ENCODE results near the gene PSMD10.

The PSMD10 gene

DNA sequence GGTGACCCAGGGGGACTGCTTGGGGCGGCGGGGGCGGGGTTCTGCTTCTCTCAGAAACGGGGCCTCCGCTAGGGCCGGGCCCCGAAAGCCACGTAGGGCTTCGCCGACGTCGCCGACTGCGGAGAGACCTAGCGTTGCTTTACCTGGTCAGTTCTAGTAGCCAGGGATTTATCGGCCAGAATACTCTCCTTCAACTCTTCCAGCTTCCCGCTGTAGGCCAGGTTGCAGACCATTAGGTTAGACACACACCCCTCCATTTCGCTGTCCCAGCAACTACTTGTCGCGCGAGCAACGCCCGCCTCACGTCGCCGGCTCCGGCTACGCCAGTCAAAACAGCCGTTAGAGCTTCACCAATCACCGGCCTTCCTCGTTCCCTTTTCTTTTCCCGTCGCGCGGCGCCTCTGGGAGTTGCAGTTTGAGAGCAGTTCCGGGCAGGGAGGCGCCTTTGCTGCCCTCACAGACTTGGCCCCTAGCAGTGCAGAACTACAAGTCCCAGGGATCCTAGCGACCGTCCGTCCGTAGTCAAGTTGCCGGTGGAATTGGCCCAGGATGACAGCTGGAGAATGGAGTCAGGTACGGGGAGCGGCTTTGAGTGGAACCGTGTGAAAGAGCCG, at the start of gene PSMD10, which contains the start of gene ATG4A:
PSMD10 (minus strand) TSS at position 279 of the 614 bp plus-strand sequence; CDS start at position 257, 22 bp downstream.
ATG4A (plus strand) TSS at position 515 of the 614 bp plus-strand sequence; CDS start at position 564, 49 bp downstream.
- peak; percentile 93 for DNase-seq

DNA sequence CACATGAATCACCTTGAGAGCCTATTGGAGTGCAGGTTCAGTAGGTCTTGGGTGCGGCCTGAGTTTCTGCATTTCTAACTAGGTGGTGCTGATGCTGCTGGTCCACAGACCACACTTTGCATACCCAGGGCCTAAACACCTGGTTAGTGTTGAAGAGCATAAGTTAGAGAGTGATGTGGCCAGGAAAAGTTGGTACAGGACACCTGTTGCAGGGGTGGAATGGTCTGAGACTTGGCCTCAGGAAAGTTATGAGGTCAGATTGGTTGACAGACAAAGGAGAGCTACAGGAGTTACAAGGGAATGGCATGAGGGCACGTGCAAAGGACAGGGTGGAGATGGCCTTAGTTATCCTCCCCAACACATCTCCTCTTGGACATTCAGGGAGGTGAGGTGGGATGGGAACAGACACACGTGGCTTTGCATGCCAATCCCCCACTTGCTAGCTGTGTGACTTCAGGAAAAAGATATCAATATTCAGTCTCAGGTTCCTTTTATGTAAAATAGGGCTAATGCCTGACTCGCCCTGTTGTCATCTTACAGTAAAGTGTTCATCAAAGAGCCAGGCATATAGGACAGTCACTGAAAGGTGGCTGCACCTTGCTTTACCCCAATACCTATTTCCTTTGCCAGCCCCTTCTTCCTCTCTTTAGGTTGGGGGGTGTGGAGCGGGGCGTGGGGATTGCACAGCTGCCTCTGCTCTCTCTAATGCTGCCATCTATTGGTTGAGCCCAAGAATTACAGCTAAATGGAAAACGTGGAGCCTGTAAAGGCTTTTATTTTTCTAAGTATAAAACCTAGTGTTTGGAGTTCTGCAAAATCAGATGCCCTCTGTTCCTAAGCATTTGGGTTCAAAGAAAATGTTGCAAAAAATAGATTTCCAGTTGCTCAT, 47.7 kb upstream of the PSMD10 start:
- peak; percentile 3 for DNase-seq

DNA sequence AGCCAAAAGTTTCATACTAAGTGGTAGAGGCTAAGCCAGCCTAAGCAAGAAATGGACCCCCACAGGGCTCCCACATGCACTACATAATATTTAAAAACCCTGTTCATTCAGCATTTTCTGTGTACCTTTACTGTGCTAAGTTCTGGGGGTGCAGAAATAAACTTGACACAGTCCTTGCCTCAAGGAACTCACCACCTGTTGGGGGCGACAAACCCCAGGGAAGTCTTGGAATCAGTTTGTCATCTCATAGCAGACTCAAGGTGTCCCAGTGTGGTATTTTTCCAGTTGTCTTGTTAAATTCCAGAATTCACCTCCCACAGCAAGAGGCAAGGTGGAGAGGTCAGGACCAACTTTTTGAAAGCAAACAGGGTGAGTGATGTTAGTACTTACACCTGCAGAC, 43.4 kb upstream of the PSMD10 start:
- no peak for DNase-seq

- DNase-seq, result no peak
Measured at GRCh38 chrX:108132876-108133275, 41.5 kb upstream of the PSMD10 start.

DNA sequence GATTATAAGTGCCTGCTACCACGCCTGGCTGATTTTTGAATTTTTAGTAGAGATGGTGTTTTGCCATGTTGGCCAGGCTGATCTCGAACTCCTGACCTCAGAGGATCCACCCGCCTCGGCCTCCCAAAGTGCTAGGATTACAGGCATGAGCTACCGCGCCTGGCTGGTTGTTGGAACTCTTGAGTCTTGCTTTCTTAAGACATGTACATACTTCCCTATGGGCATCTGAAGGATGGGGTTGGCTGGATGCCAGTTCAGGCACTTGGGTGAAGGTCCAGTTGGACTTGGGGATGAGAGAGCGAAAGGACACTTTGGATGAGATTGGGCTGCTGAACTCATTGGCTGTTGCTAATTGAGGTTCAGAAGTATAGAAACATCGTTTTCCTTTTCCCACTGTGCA, 40.7 kb upstream of the PSMD10 start:
- no peak for DNase-seq

DNA sequence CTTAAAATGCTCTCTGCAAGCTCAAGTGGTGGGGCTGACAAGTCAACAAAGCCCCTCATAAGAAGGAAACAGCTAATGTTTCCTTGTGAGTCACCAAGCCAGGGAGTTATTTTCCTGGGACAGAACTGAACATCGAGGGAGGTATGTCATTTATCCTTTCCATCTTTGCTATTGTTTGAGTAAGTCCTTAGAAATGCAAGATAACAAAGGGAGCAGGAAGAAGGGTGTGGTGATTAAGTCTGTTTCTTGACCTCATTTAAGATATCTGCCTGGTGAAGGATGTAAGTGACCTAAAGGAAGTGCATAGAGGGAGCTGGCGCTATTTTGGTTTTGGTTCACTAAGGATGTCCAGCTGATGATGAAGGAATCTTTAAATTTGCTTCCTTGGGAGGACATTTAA, 40.1 kb upstream of the PSMD10 start:
- no peak for DNase-seq

DNA sequence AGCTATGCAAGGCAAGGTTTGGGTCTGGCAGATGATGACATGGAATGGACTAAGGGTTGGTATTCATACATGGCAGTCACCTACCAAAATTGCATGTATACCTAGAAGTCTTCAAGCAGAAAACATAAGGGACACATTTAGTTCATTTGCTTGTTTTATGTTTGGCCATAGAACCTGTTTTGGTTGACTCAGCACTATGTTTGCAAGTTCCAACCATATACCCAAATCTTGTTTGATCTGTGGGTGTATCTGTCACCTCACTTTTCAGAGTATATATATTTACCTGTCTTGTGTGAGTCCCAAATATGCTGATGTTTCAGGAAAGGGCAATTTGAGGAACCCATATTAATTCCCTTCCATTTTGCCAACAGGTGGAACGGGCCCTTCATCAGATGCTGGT, 39.5 kb upstream of the PSMD10 start:
- DNase-seq, result no peak

DNA sequence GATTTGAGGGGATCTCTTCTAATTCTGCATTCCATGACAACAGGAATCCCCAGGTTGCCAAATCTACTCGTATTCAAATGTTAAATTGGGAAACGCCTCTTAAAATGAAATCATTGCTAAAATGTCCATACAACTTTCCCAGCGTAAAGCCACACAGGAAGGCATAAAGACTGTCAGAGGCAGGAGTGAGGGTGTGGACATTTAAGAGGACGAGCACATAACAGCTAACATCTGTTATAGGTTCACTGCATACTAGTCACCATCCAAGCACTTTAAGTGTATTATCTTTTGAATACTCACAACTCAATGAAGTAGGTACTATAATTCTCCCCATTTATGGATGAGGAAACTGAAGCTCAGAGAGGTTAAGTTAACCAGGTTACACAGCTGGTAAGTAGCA, 35.8 kb upstream of the PSMD10 start:
- no peak for DNase-seq

DNA sequence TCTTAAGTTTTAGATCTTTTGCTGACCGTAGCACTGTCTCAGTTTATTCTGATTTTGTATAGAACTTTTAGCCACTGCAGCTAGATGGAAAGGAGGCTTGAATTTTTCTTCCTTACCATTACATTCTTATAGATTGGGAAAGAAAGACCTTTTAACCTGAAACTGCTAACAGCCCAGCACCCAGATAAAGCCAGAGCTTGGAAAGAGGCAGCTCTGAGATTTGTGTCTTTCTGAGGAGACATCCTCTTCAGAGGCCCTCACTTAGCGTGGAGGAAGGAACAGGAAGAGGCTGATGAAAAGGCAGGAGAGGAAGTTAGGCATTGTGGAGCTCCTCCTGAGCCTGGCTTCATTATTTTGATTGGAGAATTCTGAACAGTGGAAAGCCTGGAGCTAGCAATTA, 35.3 kb upstream of the PSMD10 start:
- DNase-seq, result no peak

DNA sequence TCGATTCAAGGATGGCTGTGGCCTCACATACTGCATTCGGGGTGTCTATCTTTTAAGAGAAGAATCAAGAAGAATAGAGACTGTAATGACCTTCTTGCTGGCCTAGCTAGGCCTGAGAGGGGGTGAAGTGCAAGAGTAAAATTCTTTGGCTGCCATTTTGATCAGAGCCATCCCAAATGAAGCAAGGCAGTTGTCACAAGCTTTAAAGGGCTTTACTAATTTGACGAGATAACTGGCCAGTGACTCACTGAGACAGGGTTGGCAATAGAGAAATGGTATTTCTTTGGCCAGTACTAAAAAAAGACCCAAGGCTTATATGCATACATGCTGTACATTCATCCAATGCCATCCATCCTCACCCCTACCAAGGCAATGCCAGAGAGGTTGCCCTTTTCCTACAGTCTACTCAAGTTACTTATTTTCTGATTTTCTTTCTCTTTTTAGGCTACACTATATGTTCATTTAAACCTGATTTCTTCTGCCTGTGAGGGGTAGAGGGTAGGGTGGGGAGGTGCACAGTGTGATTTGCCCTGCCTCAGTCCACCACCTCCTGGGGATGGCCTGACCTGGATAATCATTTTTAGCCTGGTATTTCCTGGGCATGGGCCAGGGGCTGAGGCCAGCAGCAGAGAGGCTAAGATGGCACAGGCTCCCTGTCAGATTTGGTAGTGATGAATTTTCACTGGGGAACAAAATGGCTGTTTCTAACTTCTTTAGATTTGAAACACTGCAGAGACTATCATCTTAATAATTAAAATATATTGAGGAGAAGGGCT, 32.4 kb upstream of the PSMD10 start:
- DNase-seq, result no peak

GRCh38 chrX:108122748-108123147, 31.4 kb upstream of the PSMD10 start:
- no peak for DNase-seq

- DNase-seq, result no peak
Measured at GRCh38 chrX:108121291-108121690, 29.9 kb upstream of the PSMD10 start.

GRCh38 chrX:108117988-108118387, 26.6 kb upstream of the PSMD10 start:
- DNase-seq, result no peak

- no peak for DNase-seq
Measured at GRCh38 chrX:108114541-108114940, 23.2 kb upstream of the PSMD10 start.

DNA sequence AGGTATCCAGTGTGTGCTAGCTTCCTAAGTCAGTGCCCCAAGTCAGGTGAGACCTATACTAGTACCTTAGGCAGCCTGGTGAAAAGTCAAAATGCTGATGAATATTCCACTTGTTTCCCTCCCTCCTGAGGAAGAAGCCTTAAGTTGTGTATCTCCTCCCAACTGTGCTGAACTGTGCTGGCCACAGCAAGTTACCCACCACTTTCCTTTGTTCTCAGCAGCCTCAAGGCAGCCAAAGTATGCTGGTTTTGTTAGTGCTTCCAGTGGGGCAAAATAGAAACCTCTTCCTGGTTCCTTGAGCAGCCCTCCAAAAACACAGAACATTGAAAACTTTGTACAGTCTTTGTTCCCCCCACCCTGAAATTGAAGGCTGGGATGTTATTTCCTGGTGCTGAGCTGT, 14.1 kb upstream of the PSMD10 start:
- no peak for DNase-seq

- no peak for DNase-seq
Measured at GRCh38 chrX:108097380-108097779, 6.0 kb upstream of the PSMD10 start.

GRCh38 chrX:108091878-108092291, 543 bp upstream of the PSMD10 start:
- DNase-seq, result no peak

- DNase-seq, result no peak
Measured at GRCh38 chrX:108090491-108091263, 665 bp downstream of the PSMD10 start.

DNA sequence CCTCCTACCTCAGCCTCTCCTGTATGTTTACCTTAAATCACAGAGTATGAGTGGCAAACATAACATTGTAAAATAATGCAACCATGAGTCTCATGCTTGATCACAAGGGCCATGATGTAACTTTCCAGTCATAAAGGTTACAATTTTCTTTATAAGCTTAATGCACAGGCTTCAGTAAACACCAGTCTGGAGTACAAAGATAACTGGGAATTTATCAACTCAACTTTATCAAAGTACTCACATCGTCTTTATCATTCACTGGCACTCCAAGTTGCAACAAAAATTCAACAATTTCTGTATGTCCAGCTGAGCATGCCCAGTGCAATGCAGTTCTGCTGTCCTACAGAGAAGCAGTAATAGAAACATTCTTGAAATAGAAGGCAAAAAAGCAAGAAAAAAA, 2.8 kb downstream of the PSMD10 start:
- DNase-seq, result no peak

- DNase-seq, result no peak
Measured at GRCh38 chrX:108087792-108088191, 3.5 kb downstream of the PSMD10 start.

DNA sequence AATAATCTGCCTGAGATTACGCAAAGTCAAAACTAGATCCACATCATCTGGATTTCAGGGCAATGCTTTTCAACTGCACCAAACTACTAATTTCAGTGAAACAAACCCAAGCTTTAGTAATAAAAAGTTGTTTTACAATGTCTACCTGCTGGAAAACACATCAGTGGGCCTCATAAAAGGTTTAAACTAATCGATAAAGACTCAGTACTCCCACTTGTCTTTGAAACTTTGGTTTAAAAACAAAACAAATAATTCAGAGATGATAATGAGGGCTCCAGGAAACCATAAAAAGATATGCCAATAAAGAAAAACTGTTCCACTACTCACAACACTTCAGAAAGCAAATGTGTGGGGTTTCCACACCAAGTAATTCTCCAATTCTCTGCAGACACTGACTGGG, 10.2 kb downstream of the PSMD10 start:
- no peak for DNase-seq

GRCh38 chrX:108072746-108073145, 18.6 kb downstream of the PSMD10 start:
- no peak for DNase-seq

- no peak for DNase-seq
Measured at GRCh38 chrX:108071578-108071977, 19.8 kb downstream of the PSMD10 start.

Data from CD4-positive, alpha-beta T cell treated with Interleukin-21 for 1 hour (primary cell).